ENCODE data around the gene POU6F1.

DNA sequence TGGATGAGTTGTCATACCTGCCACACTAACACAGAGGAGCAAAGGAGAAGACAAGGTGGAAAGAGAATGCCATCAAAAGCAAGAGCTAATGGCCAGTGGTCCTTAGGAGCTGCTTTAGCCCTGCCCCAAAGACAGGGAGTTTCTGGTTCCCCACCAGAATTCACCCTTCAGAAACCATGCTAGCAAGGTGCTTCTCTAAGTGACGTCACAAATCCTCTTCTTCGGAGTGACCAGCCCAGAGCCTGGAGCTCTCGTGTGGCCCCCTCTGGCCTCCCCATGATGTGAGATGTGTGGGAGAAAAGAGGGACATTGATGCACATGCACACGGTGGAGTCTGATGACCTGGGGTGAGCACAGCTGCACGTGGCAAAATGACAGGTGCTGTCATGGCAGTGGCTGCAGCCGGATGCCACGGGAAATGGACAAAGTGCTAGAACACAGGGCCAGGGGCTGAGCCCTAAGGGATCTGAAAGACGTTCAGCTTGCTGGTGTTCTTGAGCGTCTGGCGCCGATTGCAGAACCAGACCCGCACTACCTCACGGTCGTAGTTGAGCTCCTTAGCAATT, 28.0 kb downstream of the POU6F1 start:
- TF ChIP-seq, protein P1, sequence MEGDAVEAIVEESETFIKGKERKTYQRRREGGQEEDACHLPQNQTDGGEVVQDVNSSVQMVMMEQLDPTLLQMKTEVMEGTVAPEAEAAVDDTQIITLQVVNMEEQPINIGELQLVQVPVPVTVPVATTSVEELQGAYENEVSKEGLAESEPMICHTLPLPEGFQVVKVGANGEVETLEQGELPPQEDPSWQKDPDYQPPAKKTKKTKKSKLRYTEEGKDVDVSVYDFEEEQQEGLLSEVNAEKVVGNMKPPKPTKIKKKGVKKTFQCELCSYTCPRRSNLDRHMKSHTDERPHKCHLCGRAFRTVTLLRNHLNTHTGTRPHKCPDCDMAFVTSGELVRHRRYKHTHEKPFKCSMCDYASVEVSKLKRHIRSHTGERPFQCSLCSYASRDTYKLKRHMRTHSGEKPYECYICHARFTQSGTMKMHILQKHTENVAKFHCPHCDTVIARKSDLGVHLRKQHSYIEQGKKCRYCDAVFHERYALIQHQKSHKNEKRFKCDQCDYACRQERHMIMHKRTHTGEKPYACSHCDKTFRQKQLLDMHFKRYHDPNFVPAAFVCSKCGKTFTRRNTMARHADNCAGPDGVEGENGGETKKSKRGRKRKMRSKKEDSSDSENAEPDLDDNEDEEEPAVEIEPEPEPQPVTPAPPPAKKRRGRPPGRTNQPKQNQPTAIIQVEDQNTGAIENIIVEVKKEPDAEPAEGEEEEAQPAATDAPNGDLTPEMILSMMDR (IDR thresholded peaks at IDR 0.05; ENCODE audit: low read length) = no peak
- TF ChIP-seq EZH2 (IDR thresholded peaks at IDR 0.05; ENCODE audit: borderline replicate concordance, low read length) = no peak
